AG08396 (cell line): ENCODE results near the gene LAMA5.

Experiments used
- DNase-seq: peaks from one replicate; pipeline ENCODE4 v3.0.0; 2012; ENCODE audit warnings: low spot score, mixed read lengths

LAMA5 gene

GRCh38 chr20:62317167-62317655 is 49.9 kb downstream of the LAMA5 start:
- no peak for DNase-seq

GRCh38 chr20:62316331-62317166 is 50.6 kb downstream of the LAMA5 start:
- no peak for DNase-seq

GRCh38 chr20:62315773-62316172 is 51.3 kb downstream of the LAMA5 start:
- no peak for DNase-seq

- DNase-seq: no peak
Measured at GRCh38 chr20:62314711-62315302, 52.3 kb downstream of the LAMA5 start.

- no peak for DNase-seq
Measured at GRCh38 chr20:62314339-62314638, 52.8 kb downstream of the LAMA5 start.

- no peak for DNase-seq
Measured at GRCh38 chr20:62313460-62314338, 53.4 kb downstream of the LAMA5 start.

GRCh38 chr20:62313021-62313420 is 54.1 kb downstream of the LAMA5 start:
- no peak for DNase-seq

GRCh38 chr20:62312662-62312977 is 54.5 kb downstream of the LAMA5 start:
- DNase-seq: no peak

- DNase-seq: no peak
Measured at GRCh38 chr20:62311832-62312661, 55.1 kb downstream of the LAMA5 start.

GRCh38 chr20:62311150-62311549 is 56.0 kb downstream of the LAMA5 start:
- no peak for DNase-seq

GRCh38 chr20:62310757-62311121 is 56.4 kb downstream of the LAMA5 start:
- no peak for DNase-seq

- DNase-seq: no peak
Measured at GRCh38 chr20:62309947-62310756, 57.0 kb downstream of the LAMA5 start.

GRCh38 chr20:62309198-62309944 is 57.7 kb downstream of the LAMA5 start:
- DNase-seq: no peak

GRCh38 chr20:62308102-62308822 is 58.9 kb downstream of the LAMA5 start:
- no peak for DNase-seq

GRCh38 chr20:62307226-62308101 is 59.6 kb downstream of the LAMA5 start:
- no peak for DNase-seq

- no peak for DNase-seq
Measured at GRCh38 chr20:62306414-62307187, 60.5 kb downstream of the LAMA5 start.

- no peak for DNase-seq
Measured at GRCh38 chr20:62305765-62306413, 61.2 kb downstream of the LAMA5 start.
